HepG2 (cell line): ENCODE results near the gene RNU1-1. TPM values are rescaled to one million over a fixed set of nuclear protein-coding genes. Genes with fewer than 3 reads are reported as not detected.
"Not testable (repeated sequence)": the region's sequence is repeated elsewhere in the genome, so short reads cannot be mapped to it uniquely, and the experiment has no call there.

Experiments used
- ATF7-NPFF ChIP-seq: sonication (generic); formaldehyde crosslinking; IDR thresholded peaks from 2 replicates; pipeline ENCODE4 v1.8.1; 2023; ENCODE audit warnings: mild to moderate bottlenecking, low read depth, missing genetic modification reagents, moderate library complexity
- GATA4 ChIP-seq: sonication (generic); IDR thresholded peaks from 2 replicates; pipeline ENCODE4 v1.6.1; 2016; ENCODE audit warnings: antibody characterized with exemption, low read depth, borderline replicate concordance
- HCFC1 ChIP-seq: fragments of 150-350 bp; IDR thresholded peaks from 2 replicates; pipeline ENCODE4 v1.6.1; 2014; ENCODE audit warnings: low read depth, low read length
- KLF11 ChIP-seq: IDR thresholded peaks from 2 replicates; pipeline ENCODE4 v1.6.1; 2016; ENCODE audit warnings: missing compliant biosample characterization
- MAZ ChIP-seq, 2 experiments: sonication (generic) in 1 of 2; formaldehyde crosslinking in 1 of 2; IDR thresholded peaks; 2 replicates each; pipeline versions ENCODE4 v1.5.0 to v1.6.1; 2012 to 2020; ENCODE audit warnings: low read depth in 2 of 2, mild to moderate bottlenecking in 2 of 2, borderline replicate concordance in 1 of 2, improper control_type of control experiment in 1 of 2, low read length in 1 of 2, missing genetic modification reagents in 1 of 2, moderate library complexity in 1 of 2
- MED8 ChIP-seq: sonication (generic); formaldehyde crosslinking; IDR thresholded peaks from 2 replicates; pipeline ENCODE4 v1.8.1; 2023; ENCODE audit warnings: mild to moderate bottlenecking, missing genetic modification reagents; ENCODE audit not compliant: insufficient replicate concordance
- MEIS1 ChIP-seq: sonication (generic); formaldehyde crosslinking; IDR thresholded peaks from 2 replicates; pipeline ENCODE4 v1.9.0; 2021; ENCODE audit warnings: mild to moderate bottlenecking, missing genetic modification reagents, moderate library complexity, borderline replicate concordance
- SAFB2 ChIP-seq: sonication (generic); formaldehyde crosslinking; IDR thresholded peaks from 2 replicates; pipeline ENCODE4 v1.5.1; 2020; ENCODE audit warnings: missing genetic modification reagents, low read depth, mild to moderate bottlenecking, borderline replicate concordance
- SP2 ChIP-seq: sonication (generic); formaldehyde crosslinking; IDR thresholded peaks from 2 replicates; pipeline ENCODE4 v1.5.1; 2020; ENCODE audit warnings: mild to moderate bottlenecking, missing genetic modification reagents
- ZNF510 ChIP-seq: sonication (generic); formaldehyde crosslinking; IDR thresholded peaks from 2 replicates; pipeline ENCODE4 v1.4.0; 2020; ENCODE audit warnings: low read depth, mild to moderate bottlenecking, missing genetic modification reagents
- ZNF709 ChIP-seq: sonication (generic); formaldehyde crosslinking; IDR thresholded peaks from 2 replicates; pipeline ENCODE4 v1.5.0; 2020; ENCODE audit warnings: mild to moderate bottlenecking, missing genetic modification reagents
- polyA plus RNA-seq, 8 experiments: library from polyadenylated mRNA; depleted of rRNA in 3 of 8; stranded (reverse) in 7 of 8; unstranded in 1 of 8; fragments of >200 nt; fragmentation: Illumina TruSeq in 4 of 8; extraction: Trizol in 4 of 8; gene quantifications; 2 replicates each; pipeline versions ENCODE4 v1.2.1 to v1.2.3, GENCODE V29; 2011 to 2016; ENCODE audit warnings: low read depth in 4 of 8, missing spikeins in 1 of 8, mixed read lengths in 1 of 8; ENCODE audit not compliant: insufficient read depth in 1 of 8
- total RNA-seq, 5 experiments: library from RNA; depleted of rRNA; stranded (reverse); fragments of >200 nt; fragmentation: Illumina TruSeq; extraction: Trizol; gene quantifications; 2 replicates each; pipeline ENCODE4 v1.2.3, GENCODE V29; 2016; ENCODE audit warnings: low read depth in 1 of 5
- TF ChIP-seq, protein P1 (sequence below): sonication (generic); formaldehyde crosslinking; IDR thresholded peaks from 2 replicates; pipeline ENCODE4 v1.4.0; 2020; ENCODE audit warnings: mild to moderate bottlenecking, missing genetic modification reagents, borderline replicate concordance
- TF ChIP-seq, protein P2 (sequence below): sonication (generic); formaldehyde crosslinking; IDR thresholded peaks from 2 replicates; pipeline ENCODE4 v1.4.0; 2020; ENCODE audit warnings: missing genetic modification reagents
- TF ChIP-seq, protein P3 (sequence below): sonication (generic); formaldehyde crosslinking; IDR thresholded peaks from 2 replicates; pipeline ENCODE4 v1.4.0; 2020; ENCODE audit warnings: mild to moderate bottlenecking, missing genetic modification reagents

The RNU1-1 gene
- total and polyA plus RNA-seq, 2 of the 13 experiments (the other 11 are each of a cell fraction or from before 2014, with no cell fraction given), result under 0.01 to 11,018 TPM

DNA sequence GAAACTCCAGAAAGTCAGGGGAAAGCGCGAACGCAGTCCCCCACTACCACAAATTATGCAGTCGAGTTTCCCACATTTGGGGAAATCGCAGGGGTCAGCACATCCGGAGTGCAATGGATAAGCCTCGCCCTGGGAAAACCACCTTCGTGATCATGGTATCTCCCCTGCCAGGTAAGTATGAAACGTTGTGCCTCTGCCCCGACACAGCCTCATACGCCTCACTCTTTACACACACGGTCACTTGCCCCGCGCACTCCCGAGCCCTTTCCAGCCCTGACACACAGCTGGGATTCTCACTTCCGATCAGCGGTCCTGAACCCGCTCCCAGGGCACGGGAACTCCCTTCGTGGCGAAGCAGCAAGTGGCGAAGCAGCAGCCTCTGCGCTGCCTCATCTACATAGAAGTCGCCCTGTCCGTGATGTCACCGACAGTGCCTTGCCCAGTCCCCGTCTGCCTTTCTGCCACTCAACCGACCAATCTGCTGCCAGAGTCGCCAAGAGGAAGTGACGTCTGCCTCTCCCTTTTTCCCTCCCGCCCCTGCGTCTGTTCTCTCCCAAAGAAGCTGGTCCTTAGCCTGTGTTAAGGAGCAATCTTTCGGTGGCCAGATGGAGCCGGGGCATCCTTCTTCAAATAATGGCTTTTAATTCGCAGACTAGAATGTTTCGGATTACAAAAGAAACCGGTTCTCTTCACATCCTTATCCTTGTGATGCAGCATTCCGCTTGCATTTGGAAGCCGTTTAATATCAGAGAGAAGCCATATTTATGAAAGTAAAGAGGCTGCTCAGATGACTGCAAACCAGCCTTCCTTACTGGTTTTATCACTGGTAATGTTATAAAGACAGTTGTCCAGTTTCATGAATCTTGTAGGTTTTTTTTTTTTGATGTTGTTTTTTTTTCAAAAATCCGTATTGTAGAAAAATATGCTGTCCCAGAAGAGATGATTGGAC lies at the start of gene RNU1-1 (continued):
- TF ChIP-seq, protein P1, sequence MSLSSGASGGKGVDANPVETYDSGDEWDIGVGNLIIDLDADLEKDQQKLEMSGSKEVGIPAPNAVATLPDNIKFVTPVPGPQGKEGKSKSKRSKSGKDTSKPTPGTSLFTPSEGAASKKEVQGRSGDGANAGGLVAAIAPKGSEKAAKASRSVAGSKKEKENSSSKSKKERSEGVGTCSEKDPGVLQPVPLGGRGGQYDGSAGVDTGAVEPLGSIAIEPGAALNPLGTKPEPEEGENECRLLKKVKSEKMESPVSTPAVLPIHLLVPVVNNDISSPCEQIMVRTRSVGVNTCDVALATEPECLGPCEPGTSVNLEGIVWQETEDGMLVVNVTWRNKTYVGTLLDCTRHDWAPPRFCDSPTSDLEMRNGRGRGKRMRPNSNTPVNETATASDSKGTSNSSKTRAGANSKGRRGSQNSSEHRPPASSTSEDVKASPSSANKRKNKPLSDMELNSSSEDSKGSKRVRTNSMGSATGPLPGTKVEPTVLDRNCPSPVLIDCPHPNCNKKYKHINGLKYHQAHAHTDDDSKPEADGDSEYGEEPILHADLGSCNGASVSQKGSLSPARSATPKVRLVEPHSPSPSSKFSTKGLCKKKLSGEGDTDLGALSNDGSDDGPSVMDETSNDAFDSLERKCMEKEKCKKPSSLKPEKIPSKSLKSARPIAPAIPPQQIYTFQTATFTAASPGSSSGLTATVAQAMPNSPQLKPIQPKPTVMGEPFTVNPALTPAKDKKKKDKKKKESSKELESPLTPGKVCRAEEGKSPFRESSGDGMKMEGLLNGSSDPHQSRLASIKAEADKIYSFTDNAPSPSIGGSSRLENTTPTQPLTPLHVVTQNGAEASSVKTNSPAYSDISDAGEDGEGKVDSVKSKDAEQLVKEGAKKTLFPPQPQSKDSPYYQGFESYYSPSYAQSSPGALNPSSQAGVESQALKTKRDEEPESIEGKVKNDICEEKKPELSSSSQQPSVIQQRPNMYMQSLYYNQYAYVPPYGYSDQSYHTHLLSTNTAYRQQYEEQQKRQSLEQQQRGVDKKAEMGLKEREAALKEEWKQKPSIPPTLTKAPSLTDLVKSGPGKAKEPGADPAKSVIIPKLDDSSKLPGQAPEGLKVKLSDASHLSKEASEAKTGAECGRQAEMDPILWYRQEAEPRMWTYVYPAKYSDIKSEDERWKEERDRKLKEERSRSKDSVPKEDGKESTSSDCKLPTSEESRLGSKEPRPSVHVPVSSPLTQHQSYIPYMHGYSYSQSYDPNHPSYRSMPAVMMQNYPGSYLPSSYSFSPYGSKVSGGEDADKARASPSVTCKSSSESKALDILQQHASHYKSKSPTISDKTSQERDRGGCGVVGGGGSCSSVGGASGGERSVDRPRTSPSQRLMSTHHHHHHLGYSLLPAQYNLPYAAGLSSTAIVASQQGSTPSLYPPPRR, result 0 out of 2 replicates have a peak, but pooled peaks have one; percentile 55
- TF ChIP-seq ZNF510 (CRISPR knock-in tag) (0 out of 2 replicates have a peak, but pooled peaks have one; percentile 59), KLF11 (CRISPR knock-in tag) (peak; percentile 9), MEIS1 (CRISPR knock-in tag) (peak; percentile 47; the same call in 1 of the 2 replicates), SP2 (CRISPR knock-in tag) (peak; percentile 79), MED8 (CRISPR knock-in tag) (peak; percentile 89), ATF7-NPFF (0 out of 2 replicates have a peak, but pooled peaks have one; percentile 42), GATA4 (peak; percentile 82; the same call in 1 of the 2 replicates), MAZ (CRISPR knock-in tag; IDR thresholded peaks at IDR 0.05; ENCODE audit: low read depth) (peak; percentile 25; the same call in 1 of the 2 replicates), HCFC1 (0 out of 2 replicates have a peak, but pooled peaks have one; percentile 14), SAFB2 (0 out of 2 replicates have a peak, but pooled peaks have one; percentile 13), ZNF709 (CRISPR knock-in tag) (peak; percentile 49; the same call in 1 of the 2 replicates)
- TF ChIP-seq, protein P2, sequence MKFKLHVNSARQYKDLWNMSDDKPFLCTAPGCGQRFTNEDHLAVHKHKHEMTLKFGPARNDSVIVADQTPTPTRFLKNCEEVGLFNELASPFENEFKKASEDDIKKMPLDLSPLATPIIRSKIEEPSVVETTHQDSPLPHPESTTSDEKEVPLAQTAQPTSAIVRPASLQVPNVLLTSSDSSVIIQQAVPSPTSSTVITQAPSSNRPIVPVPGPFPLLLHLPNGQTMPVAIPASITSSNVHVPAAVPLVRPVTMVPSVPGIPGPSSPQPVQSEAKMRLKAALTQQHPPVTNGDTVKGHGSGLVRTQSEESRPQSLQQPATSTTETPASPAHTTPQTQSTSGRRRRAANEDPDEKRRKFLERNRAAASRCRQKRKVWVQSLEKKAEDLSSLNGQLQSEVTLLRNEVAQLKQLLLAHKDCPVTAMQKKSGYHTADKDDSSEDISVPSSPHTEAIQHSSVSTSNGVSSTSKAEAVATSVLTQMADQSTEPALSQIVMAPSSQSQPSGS (CRISPR knock-in tag), result peak; percentile 35; the same call in 1 of the 2 replicates
- TF ChIP-seq, protein P3, sequence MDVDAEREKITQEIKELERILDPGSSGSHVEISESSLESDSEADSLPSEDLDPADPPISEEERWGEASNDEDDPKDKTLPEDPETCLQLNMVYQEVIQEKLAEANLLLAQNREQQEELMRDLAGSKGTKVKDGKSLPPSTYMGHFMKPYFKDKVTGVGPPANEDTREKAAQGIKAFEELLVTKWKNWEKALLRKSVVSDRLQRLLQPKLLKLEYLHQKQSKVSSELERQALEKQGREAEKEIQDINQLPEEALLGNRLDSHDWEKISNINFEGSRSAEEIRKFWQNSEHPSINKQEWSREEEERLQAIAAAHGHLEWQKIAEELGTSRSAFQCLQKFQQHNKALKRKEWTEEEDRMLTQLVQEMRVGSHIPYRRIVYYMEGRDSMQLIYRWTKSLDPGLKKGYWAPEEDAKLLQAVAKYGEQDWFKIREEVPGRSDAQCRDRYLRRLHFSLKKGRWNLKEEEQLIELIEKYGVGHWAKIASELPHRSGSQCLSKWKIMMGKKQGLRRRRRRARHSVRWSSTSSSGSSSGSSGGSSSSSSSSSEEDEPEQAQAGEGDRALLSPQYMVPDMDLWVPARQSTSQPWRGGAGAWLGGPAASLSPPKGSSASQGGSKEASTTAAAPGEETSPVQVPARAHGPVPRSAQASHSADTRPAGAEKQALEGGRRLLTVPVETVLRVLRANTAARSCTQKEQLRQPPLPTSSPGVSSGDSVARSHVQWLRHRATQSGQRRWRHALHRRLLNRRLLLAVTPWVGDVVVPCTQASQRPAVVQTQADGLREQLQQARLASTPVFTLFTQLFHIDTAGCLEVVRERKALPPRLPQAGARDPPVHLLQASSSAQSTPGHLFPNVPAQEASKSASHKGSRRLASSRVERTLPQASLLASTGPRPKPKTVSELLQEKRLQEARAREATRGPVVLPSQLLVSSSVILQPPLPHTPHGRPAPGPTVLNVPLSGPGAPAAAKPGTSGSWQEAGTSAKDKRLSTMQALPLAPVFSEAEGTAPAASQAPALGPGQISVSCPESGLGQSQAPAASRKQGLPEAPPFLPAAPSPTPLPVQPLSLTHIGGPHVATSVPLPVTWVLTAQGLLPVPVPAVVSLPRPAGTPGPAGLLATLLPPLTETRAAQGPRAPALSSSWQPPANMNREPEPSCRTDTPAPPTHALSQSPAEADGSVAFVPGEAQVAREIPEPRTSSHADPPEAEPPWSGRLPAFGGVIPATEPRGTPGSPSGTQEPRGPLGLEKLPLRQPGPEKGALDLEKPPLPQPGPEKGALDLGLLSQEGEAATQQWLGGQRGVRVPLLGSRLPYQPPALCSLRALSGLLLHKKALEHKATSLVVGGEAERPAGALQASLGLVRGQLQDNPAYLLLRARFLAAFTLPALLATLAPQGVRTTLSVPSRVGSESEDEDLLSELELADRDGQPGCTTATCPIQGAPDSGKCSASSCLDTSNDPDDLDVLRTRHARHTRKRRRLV (CRISPR knock-in tag), result peak; percentile 100
- TF ChIP-seq MAZ (IDR thresholded peaks at IDR 0.05; ENCODE audit: borderline replicate concordance, low read depth, low read length), result not testable (repeated sequence)
